Astrocyte (in vitro differentiated cells and primary cell): Measurements from ENCODE around the gene ANO6. TPM values are rescaled to one million over a fixed set of nuclear protein-coding genes. Genes with fewer than 3 reads are reported as not detected.
"Not testable (repeated sequence)": the region's sequence is repeated elsewhere in the genome, so short reads cannot be mapped to it uniquely, and the experiment has no call there.

Experiments used
- DNase-seq: peaks from one replicate; pipeline ENCODE4 v3.0.0-alpha.2; 2010; ENCODE audit warnings: low read depth
- FAIRE-seq: peaks from 2 replicates; lab custom pipeline; 2011; peaks lifted over from hg19 to GRCh38; lab: Jason Lieb, UNC
- H2AFZ ChIP-seq: 2 replicates; pipeline ENCODE4 v1.6.0; 2012; ENCODE audit warnings: low read depth, low read length, inconsistent platforms
- H3K27ac ChIP-seq: 2 replicates; pipeline ENCODE4 v1.5.1; 2011; ENCODE audit warnings: low read depth, low read length, inconsistent platforms
- H3K27me3 ChIP-seq: 2 replicates; pipeline ENCODE4 v1.6.0; 2011; ENCODE audit warnings: low read length, inconsistent platforms; ENCODE audit not compliant: insufficient read depth
- H3K36me3 ChIP-seq: 2 replicates; pipeline ENCODE4 v1.5.1; 2011; ENCODE audit warnings: low read length, inconsistent platforms; ENCODE audit not compliant: insufficient read depth
- H3K4me1 ChIP-seq: 2 replicates; pipeline ENCODE4 v1.5.1; 2011; ENCODE audit warnings: low read length, inconsistent platforms; ENCODE audit not compliant: insufficient read depth
- H3K4me2 ChIP-seq: 2 replicates; pipeline ENCODE4 v1.6.0; 2012; ENCODE audit warnings: low read length, inconsistent platforms
- H3K4me3 ChIP-seq: 2 replicates; pipeline ENCODE4 v1.5.1; 2011; ENCODE audit warnings: low read depth, mild to moderate bottlenecking, low read length, inconsistent platforms; ENCODE audit not compliant: insufficient read depth
- H3K79me2 ChIP-seq: 2 replicates; pipeline ENCODE4 v1.6.0; 2012; ENCODE audit warnings: mild to moderate bottlenecking, low read length, inconsistent platforms; ENCODE audit not compliant: insufficient read depth
- H3K9ac ChIP-seq: 2 replicates; pipeline ENCODE4 v1.6.0; 2012; ENCODE audit warnings: mild to moderate bottlenecking, low read length, inconsistent platforms
- H3K9me3 ChIP-seq: 2 replicates; pipeline ENCODE4 v1.5.1; 2012; ENCODE audit warnings: low read depth, mild to moderate bottlenecking, low read length, inconsistent platforms; ENCODE audit not compliant: insufficient read depth
- H4K20me1 ChIP-seq: 2 replicates; pipeline ENCODE4 v1.6.0; 2012; ENCODE audit warnings: low read length, inconsistent platforms; ENCODE audit not compliant: insufficient read depth
- H3K27ac Mint-ChIP-seq: one replicate; pipeline ENCODE4 v1.8.0; 2021; ENCODE audit warnings: mild to moderate bottlenecking, mixed read lengths; ENCODE audit not compliant: unreplicated experiment
- H3K27me3 Mint-ChIP-seq: one replicate; pipeline ENCODE4 v1.8.0; 2021; ENCODE audit warnings: low read depth, mixed read lengths; ENCODE audit not compliant: unreplicated experiment
- H3K36me3 Mint-ChIP-seq: one replicate; pipeline ENCODE4 v1.8.0; 2021; ENCODE audit warnings: low read depth, mixed read lengths; ENCODE audit not compliant: unreplicated experiment
- H3K4me1 Mint-ChIP-seq: one replicate; pipeline ENCODE4 v1.8.0; 2021; ENCODE audit warnings: low read depth, mixed read lengths; ENCODE audit not compliant: unreplicated experiment
- H3K4me3 Mint-ChIP-seq: one replicate; pipeline ENCODE4 v1.8.0; 2021; ENCODE audit warnings: mild to moderate bottlenecking, moderate library complexity, mixed read lengths; ENCODE audit not compliant: unreplicated experiment
- H3K9me3 Mint-ChIP-seq: one replicate; pipeline ENCODE4 v1.8.0; 2021; ENCODE audit warnings: mild to moderate bottlenecking, mixed read lengths; ENCODE audit not compliant: unreplicated experiment
- EZH2 ChIP-seq: IDR thresholded peaks from 2 replicates; pipeline ENCODE4 v1.6.1; 2012; ENCODE audit warnings: mild to moderate bottlenecking, low read length, inconsistent platforms; ENCODE audit not compliant: insufficient read depth
- total RNA-seq: library from RNA; stranded (reverse); gene quantifications from 2 replicates; pipeline ENCODE4 v1.2.1, GENCODE V29; 2021
- TF ChIP-seq, protein P1 (sequence below): IDR thresholded peaks from 2 replicates; pipeline ENCODE4 v1.5.1; 2011; ENCODE audit warnings: low read depth, mild to moderate bottlenecking, inconsistent platforms, low read length, moderate library complexity; ENCODE audit not compliant: insufficient read depth

The ANO6 gene
- total RNA-seq, 1 donor from 2014 or later: 113 TPM

DNA sequence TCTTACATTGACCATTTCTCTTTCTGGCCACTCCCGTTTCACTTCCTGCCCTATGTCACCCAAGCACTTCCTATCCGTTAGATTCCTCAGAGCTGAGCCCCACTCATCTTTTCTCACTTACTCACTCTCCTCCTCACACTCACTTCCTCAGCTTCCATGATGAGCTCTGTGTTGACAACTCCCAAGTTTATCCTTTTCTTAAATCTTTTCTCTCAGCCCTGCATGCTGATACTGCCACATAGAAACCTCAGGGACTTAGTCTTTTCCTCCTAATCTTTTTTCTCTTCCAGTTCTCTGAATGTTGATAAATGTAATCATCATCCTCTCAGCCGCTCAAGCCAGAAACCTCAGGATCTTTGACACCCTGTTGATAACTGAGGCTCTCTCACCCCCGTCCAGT lies 99.6 kb downstream of the ANO6 start:
- H3K27ac Mint-ChIP-seq: peak overlapping the region; percentile 54

DNA sequence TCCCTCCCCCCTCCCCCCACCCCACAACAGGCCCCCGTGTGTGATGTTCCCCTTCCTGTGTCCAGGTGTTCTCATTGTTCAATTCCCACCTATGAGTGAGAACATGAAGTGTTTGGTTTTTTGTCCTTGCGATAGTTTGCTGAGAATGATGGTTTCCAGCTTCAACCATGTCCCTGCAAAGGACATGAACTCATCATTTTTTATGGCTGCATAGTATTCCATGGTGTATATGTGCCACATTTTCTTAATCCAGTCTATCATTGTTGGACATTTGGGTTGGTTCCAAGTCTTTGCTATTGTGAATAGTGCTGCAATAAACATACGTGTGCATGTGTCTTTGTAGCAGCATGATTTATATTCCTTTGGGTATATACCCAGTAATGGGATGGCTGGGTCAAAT lies 101.4 kb downstream of the ANO6 start:
- H3K4me3 Mint-ChIP-seq, H3K4me1 Mint-ChIP-seq, H3K4me1 ChIP-seq, H3K27ac ChIP-seq, H4K20me1 ChIP-seq, H3K4me2 ChIP-seq, H3K36me3 ChIP-seq, DNase-seq, H3K4me3 ChIP-seq, H3K9me3 ChIP-seq, H3K27ac Mint-ChIP-seq, H2AFZ ChIP-seq, H3K27me3 Mint-ChIP-seq, H3K9ac ChIP-seq, H3K9me3 Mint-ChIP-seq, H3K27me3 ChIP-seq, H3K79me2 ChIP-seq, FAIRE-seq: not testable (repeated sequence)
- H3K36me3 Mint-ChIP-seq: peaks cover 25% of the 10 kb centered on the region

More for the DNA sequence above, 99.6 kb downstream of the ANO6 start:
- FAIRE-seq (no peak), DNase-seq (no peak)
- H3K4me1 Mint-ChIP-seq: peaks cover 10% of the 10 kb centered on the region
- TF ChIP-seq, protein P1, sequence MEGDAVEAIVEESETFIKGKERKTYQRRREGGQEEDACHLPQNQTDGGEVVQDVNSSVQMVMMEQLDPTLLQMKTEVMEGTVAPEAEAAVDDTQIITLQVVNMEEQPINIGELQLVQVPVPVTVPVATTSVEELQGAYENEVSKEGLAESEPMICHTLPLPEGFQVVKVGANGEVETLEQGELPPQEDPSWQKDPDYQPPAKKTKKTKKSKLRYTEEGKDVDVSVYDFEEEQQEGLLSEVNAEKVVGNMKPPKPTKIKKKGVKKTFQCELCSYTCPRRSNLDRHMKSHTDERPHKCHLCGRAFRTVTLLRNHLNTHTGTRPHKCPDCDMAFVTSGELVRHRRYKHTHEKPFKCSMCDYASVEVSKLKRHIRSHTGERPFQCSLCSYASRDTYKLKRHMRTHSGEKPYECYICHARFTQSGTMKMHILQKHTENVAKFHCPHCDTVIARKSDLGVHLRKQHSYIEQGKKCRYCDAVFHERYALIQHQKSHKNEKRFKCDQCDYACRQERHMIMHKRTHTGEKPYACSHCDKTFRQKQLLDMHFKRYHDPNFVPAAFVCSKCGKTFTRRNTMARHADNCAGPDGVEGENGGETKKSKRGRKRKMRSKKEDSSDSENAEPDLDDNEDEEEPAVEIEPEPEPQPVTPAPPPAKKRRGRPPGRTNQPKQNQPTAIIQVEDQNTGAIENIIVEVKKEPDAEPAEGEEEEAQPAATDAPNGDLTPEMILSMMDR: no peak
- TF ChIP-seq EZH2: no peak
- peaks cover 5% of the 10 kb centered on the region for H3K9me3 Mint-ChIP-seq
- Histone ChIP-seq H3K9ac (no peak overlapping the region), H2AFZ (no peak overlapping the region), H3K79me2 (peaks cover 9% of the 10 kb centered on the region), H3K4me3 (no peak overlapping the region), H3K27ac (no peak overlapping the region), H3K27me3 (no peaks in the 10 kb centered on the region), H4K20me1 (no peaks in the 10 kb centered on the region), H3K9me3 (no peaks in the 10 kb centered on the region), H3K4me1 (no peaks in the 10 kb centered on the region), H3K4me2 (no peak overlapping the region), H3K36me3 (peaks cover 4% of the 10 kb centered on the region)
- H3K4me3 Mint-ChIP-seq: no peak overlapping the region
- no peaks in the 10 kb centered on the region for H3K27me3 Mint-ChIP-seq
- peaks cover 25% of the 10 kb centered on the region for H3K36me3 Mint-ChIP-seq

DNA sequence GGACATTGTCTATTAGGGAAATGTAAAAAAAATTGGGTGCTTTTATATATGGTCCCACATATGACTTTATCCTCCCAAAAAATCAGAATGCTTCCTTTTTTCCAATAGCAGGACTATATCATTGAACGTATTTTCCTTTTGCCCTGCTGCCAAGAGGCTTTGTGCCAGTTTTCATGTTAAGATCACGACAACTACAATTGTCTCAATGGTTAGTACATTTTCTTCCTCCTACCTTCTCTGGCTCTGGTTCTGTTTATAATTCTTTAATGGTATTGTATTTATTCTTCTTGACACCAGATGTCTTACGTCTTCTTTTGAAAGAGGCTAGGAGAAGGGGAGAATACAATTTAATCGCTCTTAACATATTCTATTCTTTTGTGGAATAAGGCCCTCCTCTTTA lies 106.9 kb downstream of the ANO6 start:
- H2AFZ ChIP-seq: no peak overlapping the region
- no peaks in the 10 kb centered on the region for H3K27me3 Mint-ChIP-seq

More for the DNA sequence above, 106.9 kb downstream of the ANO6 start:
- H3K4me1 Mint-ChIP-seq: peaks cover 11% of the 10 kb centered on the region
- no peak overlapping the region for H3K27ac Mint-ChIP-seq
- H3K4me3 Mint-ChIP-seq: no peak overlapping the region
- H3K36me3 Mint-ChIP-seq: peaks cover 19% of the 10 kb centered on the region
- Histone ChIP-seq H3K9me3 (no peaks in the 10 kb centered on the region), H3K36me3 (no peaks in the 10 kb centered on the region), H3K4me1 (no peaks in the 10 kb centered on the region), H3K79me2 (peaks cover 3% of the 10 kb centered on the region), H4K20me1 (peaks cover 10% of the 10 kb centered on the region), H3K27me3 (no peaks in the 10 kb centered on the region), H3K27ac (no peak overlapping the region), H3K9ac (no peak overlapping the region), H3K4me3 (no peak overlapping the region), H3K4me2 (no peak overlapping the region)
- no peak for DNase-seq
- peaks cover 6% of the 10 kb centered on the region for H3K9me3 Mint-ChIP-seq
- TF ChIP-seq, protein P1: no peak
- no peak for TF ChIP-seq EZH2
- no peak for FAIRE-seq
